GM12878 (cell line): ENCODE measurements around the gene POLE2. TPM values are rescaled to one million over a fixed set of nuclear protein-coding genes. Genes with fewer than 3 reads are reported as not detected.
"Not testable (repeated sequence)": the region's sequence is repeated elsewhere in the genome, so short reads cannot be mapped to it uniquely, and the experiment has no call there.

ENCODE experiments used
- ATAC-seq: fragments of 200-7000 bp; cut with Tn5 transposase; 3 replicates; pipeline ENCODE4 v1.9.1; 2020; ENCODE audit warnings: mild to moderate bottlenecking, moderate library complexity
- BruUV-seq: library from RNA; stranded (reverse); fragments of 400-500 nt; replicated peaks from 2 replicates; lab custom pipeline; 2021; lab: Mats Ljungman, UMichigan
- CTCF ChIA-PET: fragments of 300-600 bp; sonication (Branson Sonifier 250); formaldehyde crosslinking; extraction: SDS; loops from one replicate; lab custom pipeline; 2021; ENCODE audit warnings: inconsistent platforms; lab: Yijun Ruan, JAX
- POLR2A ChIA-PET: fragments of 350-600 bp; formaldehyde crosslinking; extraction: SDS; loops from one replicate; lab custom pipeline; 2021; ENCODE audit warnings: inconsistent platforms; lab: Charles Lee
- RAD21 ChIA-PET: fragments of 300-600 bp; sonication (Branson Sonifier 250); formaldehyde crosslinking; loops from one replicate; lab custom pipeline; 2023; ENCODE audit warnings: antibody characterized with exemption; ENCODE audit not compliant: unreplicated experiment; lab: Charles Lee
- SMC1A ChIA-PET: fragments of 300-600 bp; sonication (Branson Sonifier 250); formaldehyde crosslinking; loops from one replicate; lab custom pipeline; 2023; ENCODE audit not compliant: unreplicated experiment, uncharacterized antibody; lab: Charles Lee
- DNase-seq: peaks from one replicate; pipeline ENCODE4 v3.0.0-alpha.2; 2011; ENCODE audit warnings: low read depth, low spot score
- FAIRE-seq: peaks from 3 replicates; lab custom pipeline; 2011; peaks lifted over from hg19 to GRCh38; lab: Jason Lieb, UNC
- H2AFZ ChIP-seq: 2 replicates; pipeline ENCODE4 v1.6.0; 2011; ENCODE audit warnings: low read depth, low read length, control low read depth; ENCODE audit not compliant: control insufficient read depth
- H3K27ac ChIP-seq: 2 replicates; pipeline ENCODE4 v1.5.1; 2011; ENCODE audit warnings: control low read depth; ENCODE audit not compliant: control insufficient read depth, insufficient read depth
- H3K27me3 ChIP-seq, 2 experiments: replicated peaks in 1 of 2; 2 replicates each; pipeline versions ENCODE4 v1.6.0 to v1.6.1; 2011; ENCODE audit warnings: low read length in 1 of 2; ENCODE audit not compliant: control insufficient read depth in 2 of 2, insufficient read depth in 2 of 2
- H3K36me3 ChIP-seq, 2 experiments: 2 replicates each; pipeline ENCODE4 v1.5.1; 2011; ENCODE audit warnings: low read length in 1 of 2; ENCODE audit not compliant: control insufficient read depth in 2 of 2, insufficient read depth in 2 of 2
- H3K4me1 ChIP-seq: 2 replicates; pipeline ENCODE4 v1.6.1; 2011; ENCODE audit warnings: mild to moderate bottlenecking, low read length, moderate library complexity, mixed read lengths; ENCODE audit not compliant: control insufficient read depth, insufficient read depth
- H3K4me2 ChIP-seq: 2 replicates; pipeline ENCODE4 v1.6.0; 2011; ENCODE audit warnings: control low read depth; ENCODE audit not compliant: control insufficient read depth, insufficient read depth
- H3K4me3 ChIP-seq: fragments of 200-600 bp; sonication (generic); 2 replicates; pipeline ENCODE4 v1.5.1; 2016
- H3K79me2 ChIP-seq: 2 replicates; pipeline ENCODE4 v1.6.0; 2011; ENCODE audit warnings: low read length; ENCODE audit not compliant: control insufficient read depth, insufficient read depth
- H3K9ac ChIP-seq: 2 replicates; pipeline ENCODE4 v1.8.0; 2011; ENCODE audit warnings: low read length, control low read depth, mixed read lengths; ENCODE audit not compliant: control insufficient read depth, insufficient read depth
- H3K9me3 ChIP-seq: replicated peaks from 3 replicates; pipeline ENCODE4 v1.5.1; 2011; ENCODE audit warnings: mild to moderate bottlenecking, low read length; ENCODE audit not compliant: control insufficient read depth, insufficient read depth
- H4K20me1 ChIP-seq: 2 replicates; pipeline ENCODE4 v1.6.0; 2011; ENCODE audit not compliant: control insufficient read depth, insufficient read depth
- BCL11A ChIP-seq: IDR thresholded peaks from 2 replicates; pipeline ENCODE4 v1.6.1; 2011; ENCODE audit warnings: low read depth, low read length
- MLLT1 ChIP-seq: fragments of 450-650 bp; IDR thresholded peaks from 2 replicates; pipeline ENCODE4 v1.6.1; 2016; ENCODE audit warnings: mild to moderate bottlenecking
- TCF7 ChIP-seq: IDR thresholded peaks from 2 replicates; pipeline ENCODE4 v1.6.1; 2014; ENCODE audit warnings: antibody characterized with exemption, borderline replicate concordance
- WGBS: methylation state at CpG from one replicate; pipeline ENCODE4 v1.1.6; 2016; ENCODE audit warnings: low lambda C conversion rate; ENCODE audit not compliant: insufficient replicate concordance, insufficient coverage; ENCODE audit errors: missing lambda C conversion rate; 5-methylcytosine and 5-hydroxymethylcytosine counted together
- in situ Hi-C: fragments of 300-500 bp; cut with MboI; formaldehyde crosslinking; loops from 9 replicates; pipeline ENCODE4 v1.14.3; 2018; ENCODE audit warnings: mixed read lengths
- intact Hi-C: fragments of 100-400 bp; cut with micrococcal nuclease; formaldehyde crosslinking; loops from one replicate; pipeline ENCODE4 v1.14.2; 2022; ENCODE audit not compliant: unreplicated experiment
- polyA plus RNA-seq, 11 experiments: library from polyadenylated mRNA; depleted of rRNA in 4 of 11; unstranded in 6 of 11; stranded (reverse) in 5 of 11; fragments of >200 nt; fragmentation: Nextera tagmentation in 4 of 11; fragmentation: Illumina TruSeq in 1 of 11; extraction: Ambion mirVana in 4 of 11; extraction: Trizol in 1 of 11; gene quantifications; 1 replicate in 1 of 11; 2 replicates in 10 of 11; pipeline versions ENCODE4 v1.2.1 to v1.2.3, GENCODE V29; 2011 to 2016; ENCODE audit warnings: inconsistent platforms in 2 of 11, missing spikeins in 2 of 11, low read depth in 1 of 11
- total RNA-seq, 4 experiments: library from RNA; depleted of rRNA in 3 of 4; stranded (reverse); fragments of >200 nt in 3 of 4; fragmentation: Illumina TruSeq in 1 of 4; extraction: Trizol in 1 of 4; gene quantifications; 2 replicates each; pipeline versions ENCODE4 v1.2.1 to v1.2.3, GENCODE V29; 2013 to 2021

The POLE2 gene
- total and polyA plus RNA-seq, 10 of the 15 experiments (the other 5 are each of a cell fraction or from before 2014, with no cell fraction given): 22.0 to 45.6 (median 38.8) TPM

DNA sequence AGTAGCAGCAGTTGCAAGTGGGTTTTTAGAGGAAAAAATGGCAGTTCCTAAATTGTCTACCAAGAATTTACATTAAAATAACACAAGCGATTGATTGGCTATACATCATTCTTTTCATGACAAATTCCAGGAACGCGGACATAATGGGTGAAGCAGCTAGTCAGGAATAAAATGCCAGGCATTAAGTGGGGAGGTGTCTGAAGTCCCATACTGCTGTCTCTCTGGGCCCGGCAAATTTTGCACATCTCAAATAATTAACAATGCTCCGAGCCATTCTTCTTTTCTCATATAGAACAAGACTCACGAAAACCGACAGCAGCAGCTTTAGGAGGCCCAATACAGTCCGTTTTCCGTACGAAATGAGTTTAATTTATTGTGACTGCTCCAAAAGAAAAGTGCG is 68.3 kb downstream of the POLE2 start:
- ChIA-PET POLR2A (interaction anchor here (0.6 to 6.2 kb wide), 25 partner anchors 8 to 1157 kb away, joined by 3 to 122 read pairs (median 6); partner anchors contain the start of genes DNAAF2, KLHDC2, LRR1 and NEMF), RAD21 (interaction anchor here (0.7 to 5.8 kb wide), 13 partner anchors 8 to 743 kb away, joined by 3 to 82 read pairs (median 5); partner anchors contain the start of genes DNAAF2, KLHDC2, LRR1 and RPS29), CTCF (interaction anchor here (0.8 to 2.7 kb wide), 11 partner anchors 10 to 243 kb away, joined by 4 to 23 read pairs (median 10); partner anchors contain the start of genes DNAAF2, LRR1, NEMF and RPS29), SMC1A (interaction anchor here (0.7 to 3.2 kb wide), 12 partner anchors 10 to 249 kb away, joined by 3 to 28 read pairs (median 6); partner anchors contain the start of genes LRR1 and RPS29)
- no peaks in the 10 kb centered on the region; the same call in 1 of the 2 replicates for H3K4me1 ChIP-seq
- BruUV-seq: TSS peak; percentile 84
- peak overlapping the region; percentile 98 for H3K9ac ChIP-seq
- H3K27ac ChIP-seq: peak overlapping the region; percentile 98
- H2AFZ ChIP-seq: no peak overlapping the region
- in situ Hi-C loops (loop anchor here (10.0 kb wide), 1 partner anchor 1205 kb away; no protein-coding TSS in a partner anchor), intact Hi-C loops (loop anchor here (2.0 to 5.0 kb wide), 2 partner anchors 33 to 1048 kb away; partner anchors contain the start of genes RPS29 and SAV1)
- H3K4me2 ChIP-seq: peak overlapping the region; percentile 40; the same call in 1 of the 2 replicates
- TF ChIP-seq TCF7: 0 out of 2 replicates have a peak, but pooled peaks have one; percentile 26
- TF ChIP-seq BCL11A: no peak
- peaks cover 76% of the 10 kb centered on the region for H3K79me2 ChIP-seq
- peak overlapping the region; percentile 92 for H3K4me3 ChIP-seq
- no peaks in the 10 kb centered on the region for H3K27me3 ChIP-seq
- DNase-seq (no peak), ATAC-seq (no peak), FAIRE-seq (no peak)
- no peaks in the 10 kb centered on the region for H3K9me3 ChIP-seq
- H4K20me1 ChIP-seq: no peaks in the 10 kb centered on the region
- peaks cover 0 to 6% of the 10 kb centered on the region in 2 experiments for H3K36me3 ChIP-seq
- WGBS: under 1% methylated on average over 11 of the region's 11 CpGs

- H3K9me3 ChIP-seq, H4K20me1 ChIP-seq, BruUV-seq, ATAC-seq, DNase-seq, H2AFZ ChIP-seq, intact Hi-C loops, H3K36me3 ChIP-seq, H3K27me3 ChIP-seq, FAIRE-seq, in situ Hi-C loops, H3K4me1 ChIP-seq: not testable (repeated sequence)
- H3K9ac ChIP-seq: peak overlapping the region; percentile 98
- peak overlapping the region; percentile 98 for H3K27ac ChIP-seq
- SMC1A ChIA-PET: interaction anchor here (1.3 to 2.3 kb wide), 4 partner anchors 9 to 239 kb away, joined by 3 to 17 read pairs (median 10); partner anchors contain the start of genes LRR1 and RPS29
- CTCF ChIA-PET: interaction anchor here (1.2 to 2.7 kb wide), 5 partner anchors 10 to 243 kb away, joined by 5 to 23 read pairs (median 14); partner anchors contain the start of genes LRR1 and RPS29
- peaks cover 71% of the 10 kb centered on the region for H3K79me2 ChIP-seq
- 0 out of 2 replicates have a peak, but pooled peaks have one; percentile 65 for TF ChIP-seq MLLT1
- POLR2A ChIA-PET: interaction anchor here (1.3 to 6.2 kb wide), 6 partner anchors 10 to 244 kb away, joined by 8 to 122 read pairs (median 28); partner anchors contain the start of genes DNAAF2 and RPS29
- WGBS: 6% methylated on average over 12 of the region's 19 CpGs
- H3K4me2 ChIP-seq: peak overlapping the region; percentile 40
- H3K4me3 ChIP-seq: peak overlapping the region; percentile 92
- RAD21 ChIA-PET: interaction anchor here (2.2 to 2.9 kb wide), 2 partner anchors 22 to 33 kb away, joined by 20 to 29 read pairs; partner anchors contain the start of genes LRR1 and RPS29
These were observed 68.7 kb downstream of the POLE2 start for GRCh38 chr14:49619273-49619672.
